Measurements from ENCODE around the gene DCAF12. TPM values are rescaled to one million over a fixed set of nuclear protein-coding genes. Genes with fewer than 3 reads are reported as not detected.

Gene DCAF12
- polyA plus RNA-seq (27.5 to 34.0 TPM (median 33.0 TPM) in 3 replicates), polyA minus RNA-seq (31.7 to 53.9 TPM (median 40.1 TPM) in 3 replicates)
- polyA plus RNA-seq (2011; ENCODE audit: low read depth) = 7.6 TPM
- 24.7 and 36.3 TPM in 2 replicates for polyA plus RNA-seq (2011; cell fraction: cytosol; rRNA removed)
- polyA plus RNA-seq (2011; cell fraction: nucleus; rRNA removed) = 25.9 and 29.3 TPM in 2 replicates
- polyA plus RNA-seq (2012; ENCODE audit: low replicate concordance) = 16.0 and 20.4 TPM in 2 replicates
- polyA minus RNA-seq (2011; cell fraction: cytosol; rRNA and poly(A)+ RNA removed) = 22.1 TPM
- polyA minus RNA-seq (2011; cell fraction: nucleus; rRNA and poly(A)+ RNA removed) = 13.2 and 25.4 TPM in 2 replicates

DNA sequence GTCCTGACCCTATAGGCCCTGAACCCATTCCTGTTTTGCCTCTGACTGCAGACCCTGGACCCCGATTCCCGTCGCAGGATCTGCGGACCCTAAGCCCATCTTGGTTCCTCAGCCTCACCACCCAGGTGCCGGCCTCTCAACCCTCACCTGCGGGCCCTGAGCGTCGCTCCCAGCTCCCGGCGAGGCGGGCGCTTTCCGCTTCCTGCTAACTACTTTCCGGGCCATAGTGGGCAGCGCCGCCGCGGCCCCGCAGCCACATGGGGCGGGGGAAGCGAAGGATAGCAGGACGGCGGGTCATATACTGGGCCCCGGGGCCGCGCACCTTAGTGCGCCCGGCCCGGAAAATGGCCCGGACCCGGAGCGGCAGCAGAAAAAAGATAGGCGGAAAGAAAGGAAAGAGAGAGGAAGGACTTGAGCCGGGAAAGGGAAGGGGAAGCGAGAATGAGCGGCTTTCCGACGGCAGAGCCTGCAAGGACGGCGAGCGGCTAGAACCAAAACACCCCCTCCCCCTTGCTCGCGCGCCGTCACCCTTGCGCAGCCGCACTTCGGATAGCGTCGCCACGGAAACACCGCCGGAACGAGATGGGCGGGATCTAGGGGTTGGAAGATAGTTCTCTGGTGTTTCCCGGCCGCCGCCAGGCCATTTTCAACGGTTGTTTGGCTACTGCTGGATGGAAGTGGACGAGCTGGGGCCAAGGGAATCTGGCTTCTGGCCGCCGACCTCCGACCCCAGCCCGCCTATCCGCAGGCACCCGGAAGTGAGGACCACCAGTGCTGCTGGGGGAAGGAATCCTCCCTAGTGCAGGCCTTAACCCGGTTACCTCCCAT, at the start of gene DCAF12:
TSS of gene DCAF12 (minus strand) at position 492 of the 828 bp plus-strand sequence. CDS start at position 225, 267 bp downstream.
- dilution Hi-C loops (cut with MboI; ENCODE audit: extremely low pct_ligation_motif_present, low sequenced_read_pairs) = no loop called here
- peak; percentile 69 for FAIRE-seq

DNA sequence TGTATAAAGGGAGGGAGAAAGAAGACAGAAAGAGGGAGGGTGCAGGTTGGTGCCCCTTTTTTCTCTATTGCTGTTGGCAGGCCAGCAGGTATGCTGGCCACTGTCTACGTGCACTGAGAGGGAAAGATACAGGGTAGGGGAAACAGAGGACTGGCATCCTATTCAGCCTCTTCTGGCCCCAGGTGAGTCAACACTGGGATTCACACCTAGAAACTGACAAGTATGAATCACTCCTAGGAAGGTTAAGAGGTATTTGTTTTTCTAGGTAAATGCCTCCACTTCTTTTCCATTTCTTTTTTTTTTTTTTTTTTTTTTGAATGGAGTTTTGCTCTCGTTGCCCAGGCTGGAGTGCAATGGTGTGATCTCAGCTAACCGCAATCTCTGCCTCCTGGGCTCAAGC, 49.6 kb upstream of the DCAF12 start:
- no peaks in the 10 kb centered on the region for H3K36me3 ChIP-seq (ENCODE audit: control insufficient read depth in 2 of 2, extremely low read depth in 1 of 2, insufficient read depth in 2 of 2, low read length in 2 of 2)
- no peaks in the 10 kb centered on the region for H3K9me1 ChIP-seq (ENCODE audit: control insufficient read depth, extremely low read depth, insufficient read depth, low read length)
- peaks cover 31% of the 10 kb centered on the region for H3K79me2 ChIP-seq (ENCODE audit: control insufficient read depth, insufficient read depth, low read length)
- H3K27me3 ChIP-seq (ENCODE audit: control insufficient read depth, extremely low read depth, insufficient read depth, low read length) = no peaks in the 10 kb centered on the region
- H3K4me2 ChIP-seq (ENCODE audit: control insufficient read depth, extremely low read depth, insufficient read depth, low read depth, low read length) = no peak overlapping the region
- DNase-seq (ENCODE audit: low read depth, low spot score) = peak; percentile 60
- H3K9me3 ChIP-seq (ENCODE audit: control insufficient read depth, low read depth, low read length) = no peaks in the 10 kb centered on the region
- TF ChIP-seq, protein P1, sequence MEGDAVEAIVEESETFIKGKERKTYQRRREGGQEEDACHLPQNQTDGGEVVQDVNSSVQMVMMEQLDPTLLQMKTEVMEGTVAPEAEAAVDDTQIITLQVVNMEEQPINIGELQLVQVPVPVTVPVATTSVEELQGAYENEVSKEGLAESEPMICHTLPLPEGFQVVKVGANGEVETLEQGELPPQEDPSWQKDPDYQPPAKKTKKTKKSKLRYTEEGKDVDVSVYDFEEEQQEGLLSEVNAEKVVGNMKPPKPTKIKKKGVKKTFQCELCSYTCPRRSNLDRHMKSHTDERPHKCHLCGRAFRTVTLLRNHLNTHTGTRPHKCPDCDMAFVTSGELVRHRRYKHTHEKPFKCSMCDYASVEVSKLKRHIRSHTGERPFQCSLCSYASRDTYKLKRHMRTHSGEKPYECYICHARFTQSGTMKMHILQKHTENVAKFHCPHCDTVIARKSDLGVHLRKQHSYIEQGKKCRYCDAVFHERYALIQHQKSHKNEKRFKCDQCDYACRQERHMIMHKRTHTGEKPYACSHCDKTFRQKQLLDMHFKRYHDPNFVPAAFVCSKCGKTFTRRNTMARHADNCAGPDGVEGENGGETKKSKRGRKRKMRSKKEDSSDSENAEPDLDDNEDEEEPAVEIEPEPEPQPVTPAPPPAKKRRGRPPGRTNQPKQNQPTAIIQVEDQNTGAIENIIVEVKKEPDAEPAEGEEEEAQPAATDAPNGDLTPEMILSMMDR (optimal IDR thresholded peaks at IDR 0.05 in 1 of 3, IDR thresholded peaks at IDR 0.05 in 1 of 3, conservative IDR thresholded peaks at IDR 0.05 in 1 of 3; ENCODE audit: extremely low read depth in 1 of 3, insufficient read depth in 2 of 3, low read length in 3 of 3) = no peak
- TF ChIP-seq EZH2 (IDR thresholded peaks at IDR 0.05; ENCODE audit: low read length) = no peak
- H3K9ac ChIP-seq (ENCODE audit: control insufficient read depth, extremely low read depth, insufficient read depth, low read length) = peak overlapping the region; percentile 13
- dilution Hi-C loops (cut with MboI; ENCODE audit: extremely low pct_ligation_motif_present, low sequenced_read_pairs) = no loop called here
- peak overlapping the region; percentile 51 for H3K27ac ChIP-seq (ENCODE audit: control insufficient read depth, insufficient read depth, low read length)
- no peaks in the 10 kb centered on the region for H4K20me1 ChIP-seq (ENCODE audit: control insufficient read depth, extremely low read depth, insufficient read depth, low read length)
- peaks cover 17% of the 10 kb centered on the region for H3K4me1 ChIP-seq (ENCODE audit: control insufficient read depth, extremely low read depth, insufficient read depth, low read length)
- peak; percentile 73 for FAIRE-seq
- no peak overlapping the region for H3K4me3 ChIP-seq (ENCODE audit: control insufficient read depth in 2 of 3, extremely low read depth in 1 of 3, insufficient read depth in 2 of 3, low read depth in 1 of 3, low read length in 3 of 3)
- no peak overlapping the region for H2AFZ ChIP-seq (ENCODE audit: control insufficient read depth, low read length)

More for the DNA sequence above, at the start of gene DCAF12:
- Histone ChIP-seq H3K36me3 (ENCODE audit: control insufficient read depth in 2 of 2, extremely low read depth in 1 of 2, insufficient read depth in 2 of 2, low read length in 2 of 2) (peaks cover 4 to 18% of the 10 kb centered on the region in 2 experiments), H3K9ac (ENCODE audit: control insufficient read depth, extremely low read depth, insufficient read depth, low read length) (peak within 1 kb of the TSS; percentile 92), H4K20me1 (ENCODE audit: control insufficient read depth, extremely low read depth, insufficient read depth, low read length) (no peaks in the 10 kb centered on the region), H3K4me1 (ENCODE audit: control insufficient read depth, extremely low read depth, insufficient read depth, low read length) (peaks cover 16% of the 10 kb centered on the region), H3K9me1 (ENCODE audit: control insufficient read depth, extremely low read depth, insufficient read depth, low read length) (no peaks in the 10 kb centered on the region), H3K4me3 (ENCODE audit: control insufficient read depth in 2 of 3, extremely low read depth in 1 of 3, insufficient read depth in 2 of 3, low read depth in 1 of 3, low read length in 3 of 3) (peak within 1 kb of the TSS; percentile 79 to 99 (median 81)), H3K27me3 (ENCODE audit: control insufficient read depth, extremely low read depth, insufficient read depth, low read length) (no peaks in the 10 kb centered on the region), H3K79me2 (ENCODE audit: control insufficient read depth, insufficient read depth, low read length) (peaks cover 43% of the 10 kb centered on the region), H3K4me2 (ENCODE audit: control insufficient read depth, extremely low read depth, insufficient read depth, low read depth, low read length) (peak within 1 kb of the TSS; percentile 98), H2AFZ (ENCODE audit: control insufficient read depth, low read length) (peak within 1 kb of the TSS; percentile 98), H3K27ac (ENCODE audit: control insufficient read depth, insufficient read depth, low read length) (peak within 1 kb of the TSS; percentile 89), H3K9me3 (ENCODE audit: control insufficient read depth, low read depth, low read length) (no peaks in the 10 kb centered on the region)
- peak; percentile 33 for DNase-seq (ENCODE audit: low read depth, low spot score)
- TF ChIP-seq, protein P1 (optimal IDR thresholded peaks at IDR 0.05 in 1 of 3, IDR thresholded peaks at IDR 0.05 in 1 of 3, conservative IDR thresholded peaks at IDR 0.05 in 1 of 3; ENCODE audit: extremely low read depth in 1 of 3, insufficient read depth in 2 of 3, low read length in 3 of 3) = peak in 1 of 3 experiments; percentile 11
- TF ChIP-seq EZH2 (IDR thresholded peaks at IDR 0.05; ENCODE audit: low read length) = no peak

Measured in keratinocyte (primary cell).